K562 (cell line): ENCODE results near the gene PRKAR1B. TPM values are rescaled to one million over a fixed set of nuclear protein-coding genes. Genes with fewer than 3 reads are reported as not detected.

Experiments used
- ATAC-seq: fragments of 200-7000 bp; cut with Tn5 transposase; 3 replicates; pipeline ENCODE4 v1.9.1; 2020; ENCODE audit warnings: moderate library complexity
- BruUV-seq: library from RNA; stranded (reverse); fragments of 400-500 nt; replicated peaks from 2 replicates; lab custom pipeline; 2021; lab: Mats Ljungman, UMichigan
- CTCF ChIA-PET: fragments of 300-600 bp; formaldehyde crosslinking; extraction: SDS; loops from one replicate; lab custom pipeline; 2021; ENCODE audit warnings: low intra/inter-chr PET ratio; lab: Yijun Ruan, JAX
- POLR2A ChIA-PET: fragments of 300-600, 350-650 bp; sonication (Branson Sonifier 250); formaldehyde crosslinking; extraction: SDS; loops from one replicate; lab custom pipeline; 2021; ENCODE audit warnings: antibody characterized with exemption, inconsistent platforms; lab: Yijun Ruan, JAX
- DNase-seq, 4 experiments: peaks; one replicate each; pipeline versions ENCODE4 v3.0.0 to v3.0.0-alpha.2; 2011 to 2018; ENCODE audit warnings: low spot score in 3 of 4, mixed read lengths in 3 of 4; ENCODE audit errors: extremely low read depth in 1 of 4
- FAIRE-seq: peaks from 2 replicates; lab custom pipeline; 2011; peaks lifted over from hg19 to GRCh38; lab: Jason Lieb, UNC
- H2AFZ ChIP-seq: 2 replicates; pipeline ENCODE4 v1.6.0; 2011; ENCODE audit warnings: low read depth, low read length, control low read depth, inconsistent platforms
- H3K27ac ChIP-seq: fragments of 200-600 bp; 3 replicates; pipeline ENCODE4 v1.8.0; 2011; ENCODE audit warnings: low read depth, mild to moderate bottlenecking, control low read depth, inconsistent platforms, low read length, moderate library complexity, mixed read lengths; ENCODE audit errors: extremely low read depth
- H3K27me3 ChIP-seq, 2 experiments: fragments of 300-600 bp in 1 of 2; 2 replicates in 1 of 2; 3 replicates in 1 of 2; pipeline versions ENCODE4 v1.6.0 to v1.8.0; 2011; ENCODE audit warnings: inconsistent platforms in 2 of 2, low read length in 2 of 2, mild to moderate bottlenecking in 1 of 2, mixed read lengths in 1 of 2, moderate library complexity in 1 of 2; ENCODE audit not compliant: control insufficient read depth in 2 of 2, insufficient read depth in 2 of 2
- H3K36me3 ChIP-seq: fragments of 300-600 bp; 3 replicates; pipeline ENCODE4 v1.8.0; 2011; ENCODE audit warnings: mild to moderate bottlenecking, low read length, inconsistent platforms; ENCODE audit not compliant: control insufficient read depth, insufficient read depth
- H3K4me1 ChIP-seq, 2 experiments: fragments of 200-600 bp in 1 of 2; replicated peaks in 1 of 2; 2 replicates in 1 of 2; 3 replicates in 1 of 2; pipeline versions ENCODE4 v1.5.1 to v1.8.0; 2011; ENCODE audit warnings: inconsistent platforms in 2 of 2, low read length in 2 of 2, mild to moderate bottlenecking in 1 of 2, mixed read lengths in 1 of 2, moderate library complexity in 1 of 2; ENCODE audit not compliant: control insufficient read depth in 2 of 2, insufficient read depth in 2 of 2
- H3K4me2 ChIP-seq: 2 replicates; pipeline ENCODE4 v1.6.1; 2011; ENCODE audit warnings: low read length, control low read depth, inconsistent platforms, mixed read lengths; ENCODE audit not compliant: insufficient read depth
- H3K4me3 ChIP-seq: fragments of 200-600 bp; sonication (generic), shearing (Covaris generic); 2 replicates; pipeline ENCODE4 v1.5.1; 2016; ENCODE audit warnings: control low read depth, inconsistent platforms
- H3K79me2 ChIP-seq: fragments of 200-600 bp; 3 replicates; pipeline ENCODE4 v1.8.0; 2011; ENCODE audit warnings: low read length, inconsistent platforms; ENCODE audit not compliant: control insufficient read depth, insufficient read depth
- H3K9ac ChIP-seq, 2 experiments: 2 replicates each; pipeline versions ENCODE4 v1.6.0 to v1.6.1; 2011; ENCODE audit warnings: low read depth in 2 of 2, low read length in 2 of 2, control low read depth in 1 of 2, inconsistent platforms in 1 of 2, mild to moderate bottlenecking in 1 of 2, mixed read lengths in 1 of 2; ENCODE audit not compliant: insufficient read depth in 1 of 2
- H3K9me1 ChIP-seq: one replicate; pipeline ENCODE4 v1.6.0; 2011; ENCODE audit warnings: inconsistent platforms, mild to moderate bottlenecking, low read length, moderate library complexity; ENCODE audit not compliant: control insufficient read depth, insufficient read depth
- H3K9me3 ChIP-seq: replicated peaks from 2 replicates; pipeline ENCODE4 v1.5.1; 2011; ENCODE audit warnings: low read depth, low read length, inconsistent platforms; ENCODE audit not compliant: control insufficient read depth, insufficient read depth
- H4K20me1 ChIP-seq: replicated peaks from 2 replicates; pipeline ENCODE4 v1.6.1; 2011; ENCODE audit warnings: low read length, inconsistent platforms, mixed read lengths; ENCODE audit not compliant: control insufficient read depth, insufficient read depth
- ELF4 ChIP-seq: fragments of 450-650 bp; formaldehyde crosslinking; IDR thresholded peaks from 2 replicates; pipeline ENCODE4 v1.4.0; 2022; ENCODE audit warnings: missing genetic modification characterization
- LARP7 ChIP-seq: fragments of 450-650 bp; IDR thresholded peaks from 2 replicates; pipeline ENCODE4 v1.6.1; 2016
- MCM3 ChIP-seq: fragments of 450-650 bp; IDR thresholded peaks from 2 replicates; pipeline ENCODE4 v1.6.1; 2016
- NR4A1 ChIP-seq, 2 experiments: fragments of 250-450 bp in 1 of 2; fragments of 450-650 bp in 1 of 2; sonication (Bioruptor Pico) in 1 of 2; IDR thresholded peaks; 2 replicates each; pipeline versions ENCODE4 v1.4.0 to v1.6.1; 2016 to 2020; ENCODE audit warnings: mild to moderate bottlenecking in 2 of 2, missing compliant biosample characterization in 1 of 2, missing genetic modification characterization in 1 of 2, moderate library complexity in 1 of 2
- SRSF7 ChIP-seq: fragments of 200-400 bp; formaldehyde crosslinking; optimal IDR thresholded peaks from 2 replicates; pipeline ENCODE3; 2017; ENCODE audit warnings: mild to moderate bottlenecking, low read depth, low read length
- WGBS: fragments of 100-300 bp; shearing (Covaris generic); methylation state at CpG from one replicate; pipeline ENCODE4 v1.1.6; 2016; ENCODE audit warnings: low coverage, mixed read lengths; ENCODE audit not compliant: insufficient coverage; ENCODE audit errors: missing lambda C conversion rate; 5-methylcytosine and 5-hydroxymethylcytosine counted together
- in situ Hi-C: fragments of 300-500 bp; cut with MboI; formaldehyde crosslinking; loops from 4 replicates; pipeline ENCODE4 v1.15.0; 2018; ENCODE audit warnings: inconsistent platforms, mixed read lengths
- intact Hi-C: fragments of 100-400 bp; cut with micrococcal nuclease; formaldehyde crosslinking; loops from 2 replicates; pipeline ENCODE4 v1.14.2; 2022
- polyA plus RNA-seq, 8 experiments: library from polyadenylated mRNA; depleted of rRNA in 4 of 8; stranded (reverse) in 5 of 8; unstranded in 3 of 8; fragments of >200 nt; fragmentation: Nextera tagmentation in 2 of 8; fragmentation: Illumina TruSeq in 1 of 8; extraction: Ambion mirVana in 2 of 8; extraction: Trizol in 1 of 8; gene quantifications; 2 replicates each; pipeline versions ENCODE4 v1.2.1 to v1.2.3, GENCODE V29; 2011 to 2014; ENCODE audit warnings: inconsistent platforms in 1 of 8, missing spikeins in 1 of 8
- total RNA-seq, 7 experiments: library from RNA; depleted of rRNA in 6 of 7; stranded (reverse); fragments of >200 nt in 6 of 7; fragmentation: Illumina TruSeq in 2 of 7; extraction: Trizol in 2 of 7; gene quantifications; 2 replicates each; pipeline versions ENCODE4 v1.2.1 to v1.2.3, GENCODE V29; 2011 to 2021; ENCODE audit warnings: low replicate concordance in 1 of 7
- TF ChIP-seq, protein P1 (sequence below): sonication (generic); formaldehyde crosslinking; IDR thresholded peaks from 2 replicates; pipeline ENCODE4 v1.8.0; 2022; ENCODE audit warnings: missing genetic modification reagents, mild to moderate bottlenecking, borderline replicate concordance
- TF ChIP-seq, protein P2 (sequence below): fragments of 450-650 bp; IDR thresholded peaks from 2 replicates; pipeline ENCODE4 v1.6.1; 2016; ENCODE audit warnings: low read depth
- TF ChIP-seq, protein P3 (sequence below), 2 experiments: fragments of 450-650 bp; IDR thresholded peaks; 2 replicates each; pipeline ENCODE4 v1.6.1; 2016

Gene PRKAR1B
- total and polyA plus RNA-seq, 9 of the 15 experiments (the other 6 are each of a cell fraction or from before 2014, with no cell fraction given) = 0.99 to 30.5 (median 12.7) TPM

DNA sequence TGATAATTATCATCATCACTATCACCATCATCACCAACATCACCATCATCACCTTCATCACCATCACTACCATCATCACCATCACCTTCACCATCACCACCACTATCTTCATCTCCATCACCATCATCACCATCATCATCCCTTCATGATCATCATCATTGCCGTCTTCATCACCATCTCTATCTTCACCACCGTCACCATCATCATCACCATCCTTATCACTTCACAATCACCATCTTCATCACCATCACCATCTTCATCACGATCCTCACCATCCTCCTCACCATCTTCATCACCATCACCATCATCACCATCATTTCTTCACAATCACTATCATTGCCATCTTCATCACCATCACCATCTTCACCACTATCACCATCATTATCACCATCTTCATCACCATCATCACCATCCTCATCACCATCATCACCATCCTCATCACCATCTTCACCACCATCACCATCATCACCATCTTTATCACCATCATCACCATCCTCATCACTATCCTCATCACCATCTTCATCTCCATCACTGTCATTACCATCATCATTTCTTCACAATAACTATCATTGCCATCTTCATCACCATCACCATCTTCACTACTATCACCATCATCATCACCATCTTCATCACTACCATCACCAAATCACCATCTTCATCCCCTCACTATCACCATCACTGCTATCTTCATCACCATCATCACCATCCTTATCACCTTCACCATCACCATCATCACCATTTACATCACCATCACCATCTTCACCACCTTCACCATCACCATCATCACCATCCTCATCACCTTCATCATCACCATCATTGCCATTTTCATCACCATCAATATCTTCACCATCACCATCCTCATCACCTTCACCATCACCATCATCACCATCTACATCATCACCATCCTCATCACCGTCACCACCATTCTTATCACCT lies 73.0 kb downstream of the PRKAR1B start:
- BruUV-seq = no TSS peak
- Histone ChIP-seq H3K4me3 (no peak overlapping the region), H3K4me2 (no peak overlapping the region), H3K9me1 (no peaks in the 10 kb centered on the region), H4K20me1 (no peaks in the 10 kb centered on the region), H2AFZ (no peak overlapping the region), H3K4me1 (peaks cover 0 to 5% of the 10 kb centered on the region in 2 experiments; a peak in 1 of 5 replicates), H3K27me3 (no peaks in the 10 kb centered on the region), H3K9me3 (peaks cover 10% of the 10 kb centered on the region), H3K79me2 (no peaks in the 10 kb centered on the region), H3K27ac (no peak overlapping the region), H3K36me3 (no peaks in the 10 kb centered on the region; the same call in 2 of the 3 replicates), H3K9ac (no peak overlapping the region)
- intact Hi-C loops = no loop called here
- DNase-seq = no peak
- CTCF ChIA-PET = no interaction called here
- in situ Hi-C loops = no loop called here
- POLR2A ChIA-PET = no interaction called here
- no peak for ATAC-seq
- no peak for FAIRE-seq
- 76% methylated on average over 4 of the region's 4 CpGs for WGBS
- TF ChIP-seq, protein P1, sequence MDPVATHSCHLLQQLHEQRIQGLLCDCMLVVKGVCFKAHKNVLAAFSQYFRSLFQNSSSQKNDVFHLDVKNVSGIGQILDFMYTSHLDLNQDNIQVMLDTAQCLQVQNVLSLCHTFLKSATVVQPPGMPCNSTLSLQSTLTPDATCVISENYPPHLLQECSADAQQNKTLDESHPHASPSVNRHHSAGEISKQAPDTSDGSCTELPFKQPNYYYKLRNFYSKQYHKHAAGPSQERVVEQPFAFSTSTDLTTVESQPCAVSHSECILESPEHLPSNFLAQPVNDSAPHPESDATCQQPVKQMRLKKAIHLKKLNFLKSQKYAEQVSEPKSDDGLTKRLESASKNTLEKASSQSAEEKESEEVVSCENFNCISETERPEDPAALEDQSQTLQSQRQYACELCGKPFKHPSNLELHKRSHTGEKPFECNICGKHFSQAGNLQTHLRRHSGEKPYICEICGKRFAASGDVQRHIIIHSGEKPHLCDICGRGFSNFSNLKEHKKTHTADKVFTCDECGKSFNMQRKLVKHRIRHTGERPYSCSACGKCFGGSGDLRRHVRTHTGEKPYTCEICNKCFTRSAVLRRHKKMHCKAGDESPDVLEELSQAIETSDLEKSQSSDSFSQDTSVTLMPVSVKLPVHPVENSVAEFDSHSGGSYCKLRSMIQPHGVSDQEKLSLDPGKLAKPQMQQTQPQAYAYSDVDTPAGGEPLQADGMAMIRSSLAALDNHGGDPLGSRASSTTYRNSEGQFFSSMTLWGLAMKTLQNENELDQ (CRISPR knock-in tag) = no peak
- TF ChIP-seq LARP7 (peak; percentile 49; the same call in 1 of the 2 replicates), NR4A1 (CRISPR knock-in tag; IDR thresholded peaks at IDR 0.05) (no peak), NR4A1 (tag; IDR thresholded peaks at IDR 0.05) (no peak), SRSF7 (no peak), MCM3 (no peak), ELF4 (CRISPR knock-in tag) (0 out of 2 replicates have a peak, but pooled peaks have one; percentile 31)
- TF ChIP-seq, protein P2, sequence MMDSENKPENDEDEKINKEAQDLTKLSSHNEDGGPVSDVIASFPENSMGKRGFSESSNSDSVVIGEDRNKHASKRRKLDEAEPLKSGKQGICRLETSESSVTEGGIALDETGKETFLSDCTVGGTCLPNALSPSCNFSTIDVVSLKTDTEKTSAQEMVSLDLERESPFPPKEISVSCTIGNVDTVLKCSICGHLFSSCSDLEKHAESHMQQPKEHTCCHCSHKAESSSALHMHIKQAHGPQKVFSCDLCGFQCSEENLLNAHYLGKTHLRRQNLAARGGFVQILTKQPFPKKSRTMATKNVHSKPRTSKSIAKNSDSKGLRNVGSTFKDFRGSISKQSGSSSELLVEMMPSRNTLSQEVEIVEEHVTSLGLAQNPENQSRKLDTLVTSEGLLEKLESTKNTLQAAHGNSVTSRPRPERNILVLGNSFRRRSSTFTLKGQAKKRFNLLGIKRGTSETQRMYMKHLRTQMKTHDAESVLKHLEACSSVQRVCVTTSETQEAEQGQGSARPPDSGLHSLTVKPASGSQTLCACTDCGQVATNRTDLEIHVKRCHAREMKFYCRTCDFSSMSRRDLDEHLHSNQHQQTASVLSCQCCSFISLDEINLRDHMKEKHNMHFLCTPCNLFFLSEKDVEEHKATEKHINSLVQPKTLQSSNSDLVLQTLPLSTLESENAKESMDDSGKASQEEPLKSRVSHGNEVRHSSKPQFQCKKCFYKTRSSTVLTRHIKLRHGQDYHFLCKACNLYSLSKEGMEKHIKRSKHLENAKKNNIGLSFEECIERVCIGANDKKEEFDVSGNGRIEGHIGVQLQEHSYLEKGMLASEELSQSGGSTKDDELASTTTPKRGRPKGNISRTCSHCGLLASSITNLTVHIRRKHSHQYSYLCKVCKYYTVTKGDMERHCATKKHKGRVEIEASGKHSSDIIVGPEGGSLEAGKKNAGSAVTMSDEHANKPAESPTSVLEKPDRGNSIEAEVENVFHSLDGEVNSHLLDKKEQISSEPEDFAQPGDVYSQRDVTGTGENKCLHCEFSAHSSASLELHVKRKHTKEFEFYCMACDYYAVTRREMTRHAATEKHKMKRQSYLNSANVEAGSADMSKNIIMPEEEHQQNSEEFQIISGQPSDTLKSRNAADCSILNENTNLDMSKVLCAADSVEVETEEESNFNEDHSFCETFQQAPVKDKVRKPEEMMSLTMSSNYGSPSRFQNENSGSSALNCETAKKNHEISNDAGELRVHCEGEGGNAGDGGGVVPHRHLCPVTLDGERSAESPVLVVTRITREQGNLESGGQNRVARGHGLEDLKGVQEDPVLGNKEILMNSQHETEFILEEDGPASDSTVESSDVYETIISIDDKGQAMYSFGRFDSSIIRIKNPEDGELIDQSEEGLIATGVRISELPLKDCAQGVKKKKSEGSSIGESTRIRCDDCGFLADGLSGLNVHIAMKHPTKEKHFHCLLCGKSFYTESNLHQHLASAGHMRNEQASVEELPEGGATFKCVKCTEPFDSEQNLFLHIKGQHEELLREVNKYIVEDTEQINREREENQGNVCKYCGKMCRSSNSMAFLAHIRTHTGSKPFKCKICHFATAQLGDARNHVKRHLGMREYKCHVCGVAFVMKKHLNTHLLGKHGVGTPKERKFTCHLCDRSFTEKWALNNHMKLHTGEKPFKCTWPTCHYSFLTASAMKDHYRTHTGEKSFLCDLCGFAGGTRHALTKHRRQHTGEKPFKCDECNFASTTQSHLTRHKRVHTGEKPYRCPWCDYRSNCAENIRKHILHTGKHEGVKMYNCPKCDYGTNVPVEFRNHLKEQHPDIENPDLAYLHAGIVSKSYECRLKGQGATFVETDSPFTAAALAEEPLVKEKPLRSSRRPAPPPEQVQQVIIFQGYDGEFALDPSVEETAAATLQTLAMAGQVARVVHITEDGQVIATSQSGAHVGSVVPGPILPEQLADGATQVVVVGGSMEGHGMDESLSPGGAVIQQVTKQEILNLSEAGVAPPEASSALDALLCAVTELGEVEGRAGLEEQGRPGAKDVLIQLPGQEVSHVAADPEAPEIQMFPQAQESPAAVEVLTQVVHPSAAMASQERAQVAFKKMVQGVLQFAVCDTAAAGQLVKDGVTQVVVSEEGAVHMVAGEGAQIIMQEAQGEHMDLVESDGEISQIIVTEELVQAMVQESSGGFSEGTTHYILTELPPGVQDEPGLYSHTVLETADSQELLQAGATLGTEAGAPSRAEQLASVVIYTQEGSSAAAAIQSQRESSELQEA = 0 out of 2 replicates have a peak, but pooled peaks have one; percentile 8
- TF ChIP-seq, protein P3, sequence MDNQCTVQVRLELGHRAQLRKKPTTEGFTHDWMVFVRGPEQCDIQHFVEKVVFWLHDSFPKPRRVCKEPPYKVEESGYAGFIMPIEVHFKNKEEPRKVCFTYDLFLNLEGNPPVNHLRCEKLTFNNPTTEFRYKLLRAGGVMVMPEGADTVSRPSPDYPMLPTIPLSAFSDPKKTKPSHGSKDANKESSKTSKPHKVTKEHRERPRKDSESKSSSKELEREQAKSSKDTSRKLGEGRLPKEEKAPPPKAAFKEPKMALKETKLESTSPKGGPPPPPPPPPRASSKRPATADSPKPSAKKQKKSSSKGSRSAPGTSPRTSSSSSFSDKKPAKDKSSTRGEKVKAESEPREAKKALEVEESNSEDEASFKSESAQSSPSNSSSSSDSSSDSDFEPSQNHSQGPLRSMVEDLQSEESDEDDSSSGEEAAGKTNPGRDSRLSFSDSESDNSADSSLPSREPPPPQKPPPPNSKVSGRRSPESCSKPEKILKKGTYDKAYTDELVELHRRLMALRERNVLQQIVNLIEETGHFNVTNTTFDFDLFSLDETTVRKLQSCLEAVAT (IDR thresholded peaks at IDR 0.05) = 0 out of 4 replicates have a peak, but pooled peaks of 1 of the 2 experiments have one; percentile 17
